ENCODE measurements around the gene PLA1A.
"Not testable (repeated sequence)": the region's sequence is repeated elsewhere in the genome, so short reads cannot be mapped to it uniquely, and the experiment has no call there.

The PLA1A gene

DNA sequence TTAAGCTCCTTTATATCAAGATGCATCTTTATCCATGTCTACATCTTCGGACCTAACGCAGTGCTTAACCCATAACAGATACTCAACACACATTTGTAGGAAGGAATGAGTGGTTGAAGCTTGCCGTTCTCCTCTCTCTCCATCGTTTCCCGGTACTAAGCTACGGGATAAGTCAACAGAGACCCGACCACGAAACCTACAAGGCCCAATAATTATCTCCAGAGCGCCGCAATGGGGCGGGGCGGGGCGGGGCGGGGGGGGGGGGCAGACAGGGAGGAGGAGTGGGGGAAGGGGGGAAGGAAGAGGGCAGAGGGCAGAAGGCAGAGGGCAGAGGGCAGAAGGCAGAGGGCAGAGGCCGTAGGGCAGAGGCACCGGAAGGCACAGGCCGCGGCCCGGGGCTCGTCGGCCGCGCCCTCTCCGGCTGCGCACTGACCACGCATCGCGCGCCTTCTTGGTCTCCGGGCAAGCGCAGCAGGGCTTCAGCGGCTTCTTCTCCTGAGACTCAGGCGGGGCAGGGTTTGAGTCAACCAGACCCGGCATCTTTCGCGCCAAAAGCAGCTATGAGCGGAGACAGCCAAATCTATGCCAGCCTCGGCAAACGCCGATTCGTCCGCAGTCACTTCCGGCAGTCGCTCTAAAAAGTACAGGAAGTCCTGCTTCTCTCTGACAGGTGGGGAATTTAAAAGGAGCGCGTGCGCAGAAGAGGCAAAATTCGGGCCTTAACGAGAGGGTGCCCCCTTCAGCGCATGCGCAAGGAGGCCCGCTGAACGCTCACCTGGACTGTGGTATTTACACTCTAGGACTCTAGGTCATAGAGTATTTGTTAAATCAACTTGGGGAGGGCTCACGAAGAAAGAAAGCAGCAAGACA is 79.3 kb downstream of the PLA1A start, which contains the start of gene COX17:
COX17 (minus strand) TSS at position 636 of the 870 bp plus-strand sequence; CDS start at position 540, 96 bp downstream.
- in situ Hi-C loops (cut with MboI; ENCODE audit: low pct_unique_long_range_greater_than_20kb, low sequenced_read_pairs): loop anchor here (25.0 kb wide), 1 partner anchor 790 kb away; no protein-coding TSS in a partner anchor

GRCh38 chr3:119677641-119677934 is 79.9 kb downstream of the PLA1A start:
- peak; percentile 41 for DNase-seq
- in situ Hi-C loops (cut with MboI; ENCODE audit: low pct_unique_long_range_greater_than_20kb, low sequenced_read_pairs): loop anchor here (25.0 kb wide), 1 partner anchor 790 kb away; no protein-coding TSS in a partner anchor

More for the DNA sequence above, 79.3 kb downstream of the PLA1A start, which contains the start of gene COX17:
- DNase-seq: peak; percentile 95

GRCh38 chr3:119678209-119678608 is 80.5 kb downstream of the PLA1A start:
- in situ Hi-C loops (cut with MboI; ENCODE audit: low pct_unique_long_range_greater_than_20kb, low sequenced_read_pairs): loop anchor here (25.0 kb wide), 1 partner anchor 791 kb away; no protein-coding TSS in a partner anchor
- not testable (repeated sequence) for DNase-seq
